ENCODE results near the gene NUB1.

The NUB1 gene

DNA sequence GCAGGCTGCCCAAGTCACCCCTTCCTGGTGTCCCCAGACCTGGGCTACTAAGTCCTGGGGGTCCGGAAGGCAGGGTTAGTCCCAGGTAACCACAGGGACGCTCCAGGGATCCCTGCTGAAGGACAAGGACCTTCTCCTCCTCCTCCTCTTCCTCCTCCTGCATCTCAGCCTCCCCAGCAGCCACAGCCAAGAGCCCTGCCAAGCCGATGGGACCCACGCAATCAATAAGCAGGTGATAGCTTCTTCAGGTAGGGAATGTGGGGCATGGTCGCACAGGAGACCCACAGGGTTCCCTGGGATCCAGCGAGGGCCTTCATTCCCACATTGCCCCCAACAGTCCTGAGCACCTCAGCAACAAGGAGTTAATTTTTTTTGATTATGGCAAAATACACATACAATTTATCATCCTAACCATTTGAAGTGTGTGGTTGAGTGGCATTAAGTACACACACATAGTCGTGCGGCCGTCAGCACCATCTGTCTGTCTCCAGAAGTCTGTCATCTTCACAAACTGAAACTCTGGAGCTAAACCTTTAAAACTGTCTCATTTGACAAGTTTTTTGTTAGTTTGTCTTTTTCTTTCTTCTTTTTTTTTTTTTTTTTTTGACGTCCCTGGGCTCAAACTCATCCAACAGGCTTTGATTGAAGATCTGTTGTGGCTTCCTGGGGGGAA lies 86.2 kb downstream of the NUB1 start:
- no peak for DNase-seq (ENCODE audit: low read depth)
- no peak overlapping the region for H3K4me3 ChIP-seq (ENCODE audit: low read length)
- TF ChIP-seq, protein P1, sequence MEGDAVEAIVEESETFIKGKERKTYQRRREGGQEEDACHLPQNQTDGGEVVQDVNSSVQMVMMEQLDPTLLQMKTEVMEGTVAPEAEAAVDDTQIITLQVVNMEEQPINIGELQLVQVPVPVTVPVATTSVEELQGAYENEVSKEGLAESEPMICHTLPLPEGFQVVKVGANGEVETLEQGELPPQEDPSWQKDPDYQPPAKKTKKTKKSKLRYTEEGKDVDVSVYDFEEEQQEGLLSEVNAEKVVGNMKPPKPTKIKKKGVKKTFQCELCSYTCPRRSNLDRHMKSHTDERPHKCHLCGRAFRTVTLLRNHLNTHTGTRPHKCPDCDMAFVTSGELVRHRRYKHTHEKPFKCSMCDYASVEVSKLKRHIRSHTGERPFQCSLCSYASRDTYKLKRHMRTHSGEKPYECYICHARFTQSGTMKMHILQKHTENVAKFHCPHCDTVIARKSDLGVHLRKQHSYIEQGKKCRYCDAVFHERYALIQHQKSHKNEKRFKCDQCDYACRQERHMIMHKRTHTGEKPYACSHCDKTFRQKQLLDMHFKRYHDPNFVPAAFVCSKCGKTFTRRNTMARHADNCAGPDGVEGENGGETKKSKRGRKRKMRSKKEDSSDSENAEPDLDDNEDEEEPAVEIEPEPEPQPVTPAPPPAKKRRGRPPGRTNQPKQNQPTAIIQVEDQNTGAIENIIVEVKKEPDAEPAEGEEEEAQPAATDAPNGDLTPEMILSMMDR (IDR thresholded peaks at IDR 0.05; ENCODE audit: insufficient read depth, low read depth, low read length, missing control alignments), result no peak

All from epithelial cell of esophagus (primary cell).